ENCODE measurements around the gene BIN1.

DNA sequence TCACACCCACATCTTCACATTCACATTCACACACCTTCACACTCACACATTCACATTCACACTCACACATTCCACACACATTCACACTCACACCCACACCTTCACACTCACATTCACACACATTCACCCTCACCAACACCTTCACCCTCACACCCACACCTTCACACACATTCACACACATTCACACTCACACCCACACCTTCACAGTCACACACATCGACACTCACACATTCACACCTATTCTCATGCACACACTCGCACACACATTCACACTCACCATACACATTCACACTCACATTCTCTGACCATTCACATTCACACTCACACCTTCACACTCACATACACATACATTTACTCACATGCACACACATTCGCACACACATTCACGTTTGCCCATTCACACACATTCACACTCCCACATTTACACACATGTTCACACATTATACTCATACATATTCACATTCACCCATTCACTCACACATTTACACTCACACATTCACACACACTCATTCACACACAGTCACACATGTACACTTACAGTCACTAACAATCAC is 62.7 kb downstream of the BIN1 start:
- TF ChIP-seq CTCF (IDR thresholded peaks at IDR 0.05 in 4 of 5, conservative IDR thresholded peaks at IDR 0.05 in 1 of 5) (no peak), POLR2A (IDR thresholded peaks at IDR 0.05) (no peak)

Data from gastrocnemius medialis (tissue), 4 donors.